ENCODE data around the gene ABCC3. TPM values are rescaled to one million over a fixed set of nuclear protein-coding genes. Genes with fewer than 3 reads are reported as not detected.

The ABCC3 gene
- total RNA-seq, 4 donors from 2014 or later, result 25.8 to 47.5 (median 35.2) TPM

DNA sequence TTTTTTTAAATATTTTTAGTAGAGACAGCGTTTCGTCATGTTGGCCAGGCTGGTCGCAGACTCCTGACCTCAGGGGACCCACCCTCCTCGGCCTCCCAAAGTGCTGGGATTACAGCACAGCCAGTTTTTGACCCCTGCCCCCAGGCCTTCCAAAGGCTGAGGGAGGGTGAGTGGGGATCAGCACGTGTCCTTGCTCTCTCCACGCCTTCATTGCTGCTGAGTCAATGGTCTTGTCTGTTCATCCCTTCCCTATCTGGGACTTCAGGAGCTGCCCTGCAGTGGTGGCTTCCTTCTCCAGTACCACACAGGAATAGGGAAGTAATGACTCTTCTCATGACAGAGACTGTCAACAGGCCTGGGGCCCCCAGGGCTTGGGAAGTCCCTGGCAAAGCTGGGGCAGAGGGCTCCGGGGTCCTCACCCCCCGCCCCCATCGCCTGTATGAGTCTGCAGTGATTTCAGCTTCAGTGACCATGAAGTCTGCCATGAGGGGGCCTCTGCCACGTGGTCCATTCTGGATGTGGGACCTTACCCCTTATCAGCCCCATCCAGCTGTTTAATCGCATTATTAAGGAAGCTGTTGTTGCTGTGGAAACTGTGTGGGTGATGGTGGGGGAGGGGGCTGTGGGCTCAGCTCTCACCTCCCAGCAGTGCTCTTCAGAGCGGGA lies 6.1 kb downstream of the ABCC3 start:
- TF ChIP-seq, protein P1, sequence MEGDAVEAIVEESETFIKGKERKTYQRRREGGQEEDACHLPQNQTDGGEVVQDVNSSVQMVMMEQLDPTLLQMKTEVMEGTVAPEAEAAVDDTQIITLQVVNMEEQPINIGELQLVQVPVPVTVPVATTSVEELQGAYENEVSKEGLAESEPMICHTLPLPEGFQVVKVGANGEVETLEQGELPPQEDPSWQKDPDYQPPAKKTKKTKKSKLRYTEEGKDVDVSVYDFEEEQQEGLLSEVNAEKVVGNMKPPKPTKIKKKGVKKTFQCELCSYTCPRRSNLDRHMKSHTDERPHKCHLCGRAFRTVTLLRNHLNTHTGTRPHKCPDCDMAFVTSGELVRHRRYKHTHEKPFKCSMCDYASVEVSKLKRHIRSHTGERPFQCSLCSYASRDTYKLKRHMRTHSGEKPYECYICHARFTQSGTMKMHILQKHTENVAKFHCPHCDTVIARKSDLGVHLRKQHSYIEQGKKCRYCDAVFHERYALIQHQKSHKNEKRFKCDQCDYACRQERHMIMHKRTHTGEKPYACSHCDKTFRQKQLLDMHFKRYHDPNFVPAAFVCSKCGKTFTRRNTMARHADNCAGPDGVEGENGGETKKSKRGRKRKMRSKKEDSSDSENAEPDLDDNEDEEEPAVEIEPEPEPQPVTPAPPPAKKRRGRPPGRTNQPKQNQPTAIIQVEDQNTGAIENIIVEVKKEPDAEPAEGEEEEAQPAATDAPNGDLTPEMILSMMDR (IDR thresholded peaks at IDR 0.05), result no peak
- TF ChIP-seq POLR2A (IDR thresholded peaks at IDR 0.05), result no peak
- no peak overlapping the region for H3K4me3 ChIP-seq (ENCODE audit: low read depth, poor library complexity, severe bottlenecking)
- no peak for DNase-seq (ENCODE audit: low spot score in 2 of 2)
- intact Hi-C loops (cut with DNase I; ENCODE audit: low total_unique reads), result no loop called here
- 55 to 71% methylated on average over 11 to 12 of the region's 12 CpGs for WGBS, 2 donors

DNA sequence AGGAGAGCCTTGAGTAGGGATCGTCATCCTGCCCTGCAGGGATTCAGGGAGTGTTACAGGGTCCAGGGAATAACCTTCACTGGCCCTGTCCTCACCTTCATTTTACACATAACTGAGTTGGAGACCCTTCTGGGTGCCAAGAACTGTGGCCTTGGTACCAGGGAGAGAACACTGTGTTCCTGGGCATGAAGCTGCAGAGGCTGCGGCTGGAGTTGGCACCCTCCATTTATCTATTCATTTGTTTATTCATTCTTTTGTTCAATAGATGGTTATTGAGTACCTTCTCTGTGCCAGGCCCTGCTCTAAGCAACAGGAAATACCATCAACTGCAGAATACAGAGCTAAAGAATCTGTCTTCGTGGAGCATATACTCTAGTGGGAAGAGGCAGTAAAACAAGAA lies 6.7 kb downstream of the ABCC3 start:
- no peak overlapping the region for H3K4me3 ChIP-seq (ENCODE audit: low read depth, poor library complexity, severe bottlenecking)
- 66 to 79% methylated on average over 3 of the region's 3 CpGs for WGBS, 2 donors
- intact Hi-C loops (cut with DNase I; ENCODE audit: low total_unique reads), result no loop called here
- no peak for TF ChIP-seq POLR2A (IDR thresholded peaks at IDR 0.05)
- TF ChIP-seq, protein P1 (IDR thresholded peaks at IDR 0.05), result no peak
- no peak for DNase-seq (ENCODE audit: low spot score in 2 of 2)

DNA sequence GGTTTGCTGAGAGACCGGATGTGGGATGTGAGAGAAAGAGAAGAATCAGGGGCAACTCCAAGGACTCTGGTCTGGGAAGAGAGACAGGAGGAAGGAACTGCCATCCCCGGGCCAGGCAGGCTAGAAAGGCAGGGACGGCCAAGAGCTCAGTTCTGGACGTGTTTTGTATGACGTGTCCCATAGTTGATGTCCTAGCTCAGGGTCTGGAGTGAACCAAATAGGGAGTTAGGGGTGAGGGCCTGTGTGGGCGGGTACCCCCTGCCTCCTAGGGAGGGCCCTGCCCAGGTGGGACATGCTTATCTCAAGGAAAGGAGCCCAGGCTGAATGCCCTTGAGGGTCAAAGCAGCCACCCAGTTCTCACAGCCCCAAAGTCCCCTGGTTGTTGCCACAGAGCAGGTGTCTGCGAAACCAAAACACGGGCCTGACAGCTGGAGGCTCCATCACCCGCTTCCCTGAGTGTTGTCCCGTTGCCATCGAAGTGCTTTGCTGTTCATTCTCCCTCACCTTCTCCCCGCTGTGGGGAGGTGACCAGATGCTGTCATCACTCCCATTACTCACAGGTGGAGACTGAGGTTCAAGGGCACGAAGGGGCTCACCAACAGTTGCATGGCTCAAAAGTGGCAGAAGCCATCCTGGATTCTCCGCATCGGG lies 7.5 kb downstream of the ABCC3 start:
- intact Hi-C loops (cut with DNase I; ENCODE audit: low total_unique reads), result no loop called here
- 81 to 89% methylated on average over 15 of the region's 15 CpGs for WGBS, 2 donors
- no peak overlapping the region for H3K4me3 ChIP-seq (ENCODE audit: low read depth, poor library complexity, severe bottlenecking)
- TF ChIP-seq, protein P1 (IDR thresholded peaks at IDR 0.05), result no peak
- TF ChIP-seq POLR2A (IDR thresholded peaks at IDR 0.05), result no peak
- no peak for DNase-seq (ENCODE audit: low spot score in 2 of 2)

DNA sequence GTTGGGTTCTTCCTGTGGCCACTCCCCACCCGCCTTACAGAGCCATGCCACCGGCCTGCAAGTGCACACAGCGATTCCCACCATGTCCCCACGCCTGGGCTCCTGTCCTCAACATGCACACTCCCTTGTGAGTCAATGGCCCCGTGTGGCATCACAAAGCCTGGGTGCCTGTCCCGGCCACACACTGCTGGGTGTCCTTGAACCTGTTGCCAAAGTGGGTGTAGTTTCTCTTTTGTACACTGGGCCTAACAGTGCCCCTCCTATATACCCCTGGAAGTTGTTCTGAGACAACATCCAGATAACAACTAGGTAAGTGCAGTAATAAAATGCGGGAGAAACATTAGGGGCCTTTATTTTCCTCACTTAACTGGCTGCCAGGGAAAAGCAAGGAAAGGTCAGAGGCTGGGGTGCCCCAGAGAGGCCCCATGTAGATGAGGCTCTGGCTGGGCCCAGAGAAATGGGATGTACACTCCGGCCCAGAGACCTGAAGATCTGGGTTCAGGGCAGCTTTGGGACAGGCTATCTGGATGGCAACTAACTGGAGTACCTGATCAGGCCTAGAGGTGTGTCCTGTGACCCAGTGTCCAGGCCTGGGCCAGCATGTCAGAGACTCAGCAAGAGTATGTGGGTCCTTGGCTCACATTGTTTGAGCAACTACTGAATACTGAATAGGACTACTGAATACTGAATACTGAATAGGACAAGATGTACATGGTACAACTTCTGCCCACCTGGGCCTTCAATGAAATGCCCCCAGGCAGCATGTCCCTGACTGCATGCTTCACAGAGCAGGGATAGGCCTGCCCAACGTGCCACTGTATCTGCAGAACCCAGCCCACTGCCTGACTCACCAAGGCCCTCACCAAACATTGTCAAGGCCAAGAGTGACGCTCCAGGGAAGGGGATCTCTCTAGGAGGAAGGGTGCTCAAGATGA lies 8.3 kb downstream of the ABCC3 start:
- 81 to 82% methylated on average over 10 of the region's 10 CpGs for WGBS, 2 donors
- H3K4me3 ChIP-seq (ENCODE audit: low read depth, poor library complexity, severe bottlenecking), result no peak overlapping the region
- no peak for DNase-seq (ENCODE audit: low spot score in 2 of 2)
- TF ChIP-seq, protein P1 (IDR thresholded peaks at IDR 0.05), result no peak
- no peak for TF ChIP-seq POLR2A (IDR thresholded peaks at IDR 0.05)
- intact Hi-C loops (cut with DNase I; ENCODE audit: low total_unique reads), result no loop called here

DNA sequence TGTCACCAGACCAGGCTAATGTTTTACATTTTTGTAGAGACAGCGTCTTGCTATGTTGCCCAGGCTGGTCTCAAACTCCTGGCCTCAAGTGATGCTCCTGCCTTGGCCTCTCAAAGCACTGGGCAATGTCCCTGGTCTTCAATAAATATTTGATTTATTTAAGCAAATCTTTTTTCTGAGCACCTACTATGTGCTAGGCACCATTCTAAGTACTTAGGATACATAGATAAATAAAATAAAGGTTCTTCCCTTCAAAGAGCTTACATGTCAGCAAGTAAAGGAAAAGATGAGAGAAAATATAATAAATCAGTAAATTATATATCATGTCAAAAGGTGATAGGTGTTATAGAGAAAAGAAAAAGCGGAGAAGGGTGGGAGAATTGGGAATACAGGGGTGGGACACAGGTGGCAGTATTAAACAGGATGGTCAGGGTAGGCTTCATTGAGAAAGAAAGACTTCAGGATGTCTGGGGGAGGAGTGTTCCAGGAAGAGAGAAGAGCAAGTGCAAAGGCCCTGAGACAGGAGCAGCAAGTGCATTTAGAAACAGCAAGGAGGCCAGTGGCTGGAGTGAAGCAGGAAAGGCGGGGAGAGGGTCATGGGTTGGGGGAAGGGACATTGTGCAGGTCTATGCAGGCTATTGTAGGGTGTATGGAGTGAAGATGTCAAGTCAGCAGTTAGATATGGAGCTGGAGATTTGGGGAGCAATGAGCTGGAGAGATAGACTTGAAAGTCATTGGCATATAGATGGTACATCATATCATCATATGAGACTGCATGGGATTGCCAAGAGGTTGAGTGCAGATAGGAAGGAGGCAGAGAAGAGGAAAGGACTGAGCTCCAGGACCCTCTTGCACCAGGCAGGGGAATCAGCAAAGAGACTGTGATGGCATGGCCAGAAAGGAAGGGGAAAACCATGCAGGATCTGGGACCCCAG lies 11.3 kb downstream of the ABCC3 start:
- 94 to 97% methylated on average over 3 of the region's 3 CpGs for WGBS, 2 donors
- TF ChIP-seq, protein P1 (IDR thresholded peaks at IDR 0.05), result no peak
- no peak for TF ChIP-seq POLR2A (IDR thresholded peaks at IDR 0.05)
- DNase-seq (ENCODE audit: low spot score in 2 of 2), result no peak
- no peak overlapping the region for H3K4me3 ChIP-seq (ENCODE audit: low read depth, poor library complexity, severe bottlenecking)
- intact Hi-C loops (cut with DNase I; ENCODE audit: low total_unique reads), result no loop called here

Data from lower leg skin (tissue), 4 donors.